ENCODE results near the gene IFT52. TPM values are rescaled to one million over a fixed set of nuclear protein-coding genes. Genes with fewer than 3 reads are reported as not detected.

Gene IFT52
- total RNA-seq, 2 donors from 2014 or later: 21.3 to 25.4 TPM

DNA sequence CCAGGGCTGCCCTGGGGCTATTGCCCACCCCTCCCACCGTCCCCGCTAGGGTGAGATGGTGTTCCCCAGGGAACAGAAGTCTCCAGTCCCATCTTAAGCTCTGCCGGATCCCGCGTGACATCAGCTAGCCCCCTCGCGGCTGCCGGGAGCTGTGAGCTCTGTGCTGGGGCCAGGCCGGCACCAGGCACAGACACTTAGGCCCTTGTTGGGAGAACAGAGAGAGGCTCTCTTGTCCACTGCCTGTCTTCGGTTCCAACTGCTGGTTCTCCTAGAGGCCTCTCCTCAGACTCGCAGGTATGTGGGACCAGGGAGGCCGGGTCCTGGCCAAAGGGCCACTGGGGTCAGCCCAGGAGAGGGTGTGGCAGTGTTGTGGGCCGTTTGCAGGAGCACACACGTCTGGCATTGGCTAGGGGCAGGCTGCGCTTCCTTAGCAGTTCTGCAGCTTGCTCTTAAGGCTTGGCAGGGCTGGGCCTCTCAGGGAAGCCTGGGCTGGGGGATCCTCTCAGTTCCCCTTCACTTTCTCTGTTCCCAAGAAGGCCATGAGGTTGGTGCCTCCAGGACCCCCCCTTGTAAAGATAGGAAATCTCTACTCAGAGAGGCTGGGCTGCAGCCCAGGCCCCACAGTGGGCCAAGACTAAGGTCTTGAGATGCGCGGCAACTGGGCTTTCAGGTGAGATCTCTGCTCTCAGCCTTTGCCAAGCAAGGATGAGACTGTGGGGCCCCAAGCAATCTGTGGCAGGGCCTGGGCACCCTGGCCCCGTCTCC, 25.6 kb upstream of the IFT52 start:
- no peak for DNase-seq (ENCODE audit: low spot score)
- 81% methylated on average over 18 of the region's 18 CpGs for WGBS
- no peak overlapping the region for H3K27ac ChIP-seq
- H3K4me3 ChIP-seq: no peak overlapping the region
- H3K27me3 ChIP-seq (replicated peaks; ENCODE audit: insufficient read depth): no peaks in the 10 kb centered on the region
- H3K36me3 ChIP-seq: no peaks in the 10 kb centered on the region
- H3K9me3 ChIP-seq: no peaks in the 10 kb centered on the region
- H3K4me1 ChIP-seq (replicated peaks): no peaks in the 10 kb centered on the region
- TF ChIP-seq POLR2A (IDR thresholded peaks at IDR 0.05) (no peak), POLR2AphosphoS5 (IDR thresholded peaks at IDR 0.05) (no peak)
- TF ChIP-seq, protein P1, sequence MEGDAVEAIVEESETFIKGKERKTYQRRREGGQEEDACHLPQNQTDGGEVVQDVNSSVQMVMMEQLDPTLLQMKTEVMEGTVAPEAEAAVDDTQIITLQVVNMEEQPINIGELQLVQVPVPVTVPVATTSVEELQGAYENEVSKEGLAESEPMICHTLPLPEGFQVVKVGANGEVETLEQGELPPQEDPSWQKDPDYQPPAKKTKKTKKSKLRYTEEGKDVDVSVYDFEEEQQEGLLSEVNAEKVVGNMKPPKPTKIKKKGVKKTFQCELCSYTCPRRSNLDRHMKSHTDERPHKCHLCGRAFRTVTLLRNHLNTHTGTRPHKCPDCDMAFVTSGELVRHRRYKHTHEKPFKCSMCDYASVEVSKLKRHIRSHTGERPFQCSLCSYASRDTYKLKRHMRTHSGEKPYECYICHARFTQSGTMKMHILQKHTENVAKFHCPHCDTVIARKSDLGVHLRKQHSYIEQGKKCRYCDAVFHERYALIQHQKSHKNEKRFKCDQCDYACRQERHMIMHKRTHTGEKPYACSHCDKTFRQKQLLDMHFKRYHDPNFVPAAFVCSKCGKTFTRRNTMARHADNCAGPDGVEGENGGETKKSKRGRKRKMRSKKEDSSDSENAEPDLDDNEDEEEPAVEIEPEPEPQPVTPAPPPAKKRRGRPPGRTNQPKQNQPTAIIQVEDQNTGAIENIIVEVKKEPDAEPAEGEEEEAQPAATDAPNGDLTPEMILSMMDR (IDR thresholded peaks at IDR 0.05): no peak
- intact Hi-C loops (cut with DNase I): no loop called here

DNA sequence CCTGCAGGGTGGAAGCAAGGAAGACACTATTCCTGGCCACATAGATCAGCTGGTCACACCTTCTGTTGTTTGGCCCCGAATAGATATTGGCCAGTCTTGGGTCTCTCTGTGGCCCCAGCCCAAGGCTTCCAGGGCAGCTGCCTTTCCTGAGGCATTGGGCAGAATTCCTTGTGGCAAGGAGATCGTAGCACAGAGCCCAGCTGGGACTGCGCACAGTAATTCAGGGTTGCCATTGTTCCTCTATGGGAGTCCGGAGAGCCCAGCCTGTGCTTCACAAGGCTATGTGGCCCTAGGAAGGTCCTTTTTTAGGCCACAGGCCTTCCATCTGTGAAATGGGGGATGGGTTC, 25.0 kb upstream of the IFT52 start:
- no peak overlapping the region for H3K4me3 ChIP-seq
- WGBS: 95% methylated on average over 4 of the region's 4 CpGs
- intact Hi-C loops (cut with DNase I): no loop called here

DNA sequence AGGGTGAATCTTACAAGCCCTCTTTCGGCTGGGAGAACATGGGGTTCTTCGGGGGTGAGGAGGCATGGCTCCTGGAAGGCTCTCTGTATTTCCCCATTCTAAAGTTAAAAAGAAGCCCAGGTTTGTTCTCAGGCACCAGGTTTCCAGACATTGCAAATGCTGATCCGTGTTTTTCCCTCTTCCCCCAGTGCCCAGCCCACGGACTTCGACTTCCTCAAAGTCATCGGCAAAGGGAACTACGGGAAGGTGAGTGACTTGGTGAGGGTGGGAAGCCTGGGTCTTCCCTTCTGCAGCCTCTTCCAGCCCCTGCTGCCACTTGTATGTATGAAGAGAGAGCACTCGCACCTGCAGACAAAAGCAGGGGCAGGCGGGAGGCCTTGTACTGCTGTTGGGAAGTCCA, 23.3 kb upstream of the IFT52 start:
- H3K27ac ChIP-seq: no peak overlapping the region
- no peaks in the 10 kb centered on the region for H3K27me3 ChIP-seq (replicated peaks; ENCODE audit: insufficient read depth)
- DNase-seq (ENCODE audit: low spot score): no peak
- 86% methylated on average over 9 of the region's 9 CpGs for WGBS
- no peaks in the 10 kb centered on the region for H3K4me1 ChIP-seq (replicated peaks)
- intact Hi-C loops (cut with DNase I): no loop called here
- H3K9me3 ChIP-seq: no peaks in the 10 kb centered on the region
- no peaks in the 10 kb centered on the region for H3K36me3 ChIP-seq
- H3K4me3 ChIP-seq: no peak overlapping the region
- TF ChIP-seq POLR2A (IDR thresholded peaks at IDR 0.05) (no peak), POLR2AphosphoS5 (IDR thresholded peaks at IDR 0.05) (no peak)
- TF ChIP-seq, protein P1 (IDR thresholded peaks at IDR 0.05): no peak

More for the DNA sequence above, 25.0 kb upstream of the IFT52 start:
- H3K27ac ChIP-seq: no peak overlapping the region
- H3K9me3 ChIP-seq: no peaks in the 10 kb centered on the region
- no peaks in the 10 kb centered on the region for H3K4me1 ChIP-seq (replicated peaks)
- DNase-seq (ENCODE audit: low spot score): no peak
- H3K36me3 ChIP-seq: no peaks in the 10 kb centered on the region
- TF ChIP-seq, protein P1 (IDR thresholded peaks at IDR 0.05): no peak
- TF ChIP-seq POLR2AphosphoS5 (IDR thresholded peaks at IDR 0.05) (no peak), POLR2A (IDR thresholded peaks at IDR 0.05) (no peak)
- no peaks in the 10 kb centered on the region for H3K27me3 ChIP-seq (replicated peaks; ENCODE audit: insufficient read depth)

DNA sequence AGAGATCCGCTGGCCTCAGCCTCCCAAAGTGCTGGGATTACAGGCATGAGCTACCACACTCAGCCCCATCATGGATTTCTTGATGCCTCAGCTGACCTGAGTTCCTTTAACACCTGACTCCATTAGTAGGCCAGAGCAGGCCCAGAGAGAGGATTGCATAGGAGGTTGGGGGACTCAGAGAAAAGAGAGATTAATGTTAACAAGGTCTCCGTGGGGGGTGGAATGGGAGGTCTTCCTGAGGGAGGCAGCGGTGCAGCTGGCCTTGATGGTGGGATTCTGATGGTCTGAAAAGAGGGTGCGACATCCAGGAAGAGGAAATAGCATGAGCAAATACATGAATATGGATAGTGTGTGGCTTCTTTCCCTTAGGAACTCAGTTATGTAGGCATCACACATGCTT, 22.0 kb upstream of the IFT52 start:
- H3K36me3 ChIP-seq: no peaks in the 10 kb centered on the region
- TF ChIP-seq, protein P1 (IDR thresholded peaks at IDR 0.05): no peak
- no peak for TF ChIP-seq POLR2AphosphoS5 (IDR thresholded peaks at IDR 0.05)
- TF ChIP-seq POLR2A (IDR thresholded peaks at IDR 0.05): no peak
- H3K27ac ChIP-seq: no peak overlapping the region
- H3K27me3 ChIP-seq (replicated peaks; ENCODE audit: insufficient read depth): no peaks in the 10 kb centered on the region
- no peaks in the 10 kb centered on the region for H3K4me1 ChIP-seq (replicated peaks)
- no peak overlapping the region for H3K4me3 ChIP-seq
- H3K9me3 ChIP-seq: no peaks in the 10 kb centered on the region
- WGBS: 89% methylated on average over 4 of the region's 4 CpGs
- intact Hi-C loops (cut with DNase I): no loop called here
- no peak for DNase-seq (ENCODE audit: low spot score)

DNA sequence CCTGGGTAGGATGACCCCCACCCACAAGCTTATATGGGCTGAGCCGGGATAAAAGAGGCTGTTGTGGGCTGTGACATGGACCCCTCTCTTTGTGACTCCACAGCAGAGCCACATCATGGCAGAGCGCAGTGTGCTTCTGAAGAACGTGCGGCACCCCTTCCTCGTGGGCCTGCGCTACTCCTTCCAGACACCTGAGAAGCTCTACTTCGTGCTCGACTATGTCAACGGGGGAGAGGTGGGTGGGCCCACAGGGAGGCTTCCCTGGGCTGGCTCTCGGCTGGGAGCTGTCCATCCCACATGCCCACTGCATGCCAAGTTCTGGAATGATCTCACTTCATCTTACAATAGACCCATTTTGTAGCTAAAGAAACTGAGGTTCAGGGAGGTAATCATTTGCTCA, 21.5 kb upstream of the IFT52 start:
- intact Hi-C loops (cut with DNase I): no loop called here
- no peaks in the 10 kb centered on the region for H3K36me3 ChIP-seq
- H3K27ac ChIP-seq: no peak overlapping the region
- WGBS: 95% methylated on average over 10 of the region's 10 CpGs
- no peak for TF ChIP-seq POLR2AphosphoS5 (IDR thresholded peaks at IDR 0.05)
- TF ChIP-seq, protein P1 (IDR thresholded peaks at IDR 0.05): no peak
- TF ChIP-seq POLR2A (IDR thresholded peaks at IDR 0.05): no peak
- no peak overlapping the region for H3K4me3 ChIP-seq
- H3K27me3 ChIP-seq (replicated peaks; ENCODE audit: insufficient read depth): no peaks in the 10 kb centered on the region
- no peak for DNase-seq (ENCODE audit: low spot score)
- H3K9me3 ChIP-seq: no peaks in the 10 kb centered on the region
- H3K4me1 ChIP-seq (replicated peaks): no peaks in the 10 kb centered on the region
